ENCODE data around the gene SCNN1B.

- no peak for TF ChIP-seq CTCF (conservative IDR thresholded peaks at IDR 0.05)
- no peak for TF ChIP-seq ZFX (IDR thresholded peaks at IDR 0.05)
Measured at GRCh38 chr16:23343643-23344612, 41.8 kb downstream of the SCNN1B start.

All from C4-2B (cell line).